ENCODE measurements around the gene RTBDN.

- no peak for TF ChIP-seq EZH2phosphoT487 (IDR thresholded peaks at IDR 0.05; ENCODE audit: borderline replicate concordance, low read length)
- TF ChIP-seq, protein P1, sequence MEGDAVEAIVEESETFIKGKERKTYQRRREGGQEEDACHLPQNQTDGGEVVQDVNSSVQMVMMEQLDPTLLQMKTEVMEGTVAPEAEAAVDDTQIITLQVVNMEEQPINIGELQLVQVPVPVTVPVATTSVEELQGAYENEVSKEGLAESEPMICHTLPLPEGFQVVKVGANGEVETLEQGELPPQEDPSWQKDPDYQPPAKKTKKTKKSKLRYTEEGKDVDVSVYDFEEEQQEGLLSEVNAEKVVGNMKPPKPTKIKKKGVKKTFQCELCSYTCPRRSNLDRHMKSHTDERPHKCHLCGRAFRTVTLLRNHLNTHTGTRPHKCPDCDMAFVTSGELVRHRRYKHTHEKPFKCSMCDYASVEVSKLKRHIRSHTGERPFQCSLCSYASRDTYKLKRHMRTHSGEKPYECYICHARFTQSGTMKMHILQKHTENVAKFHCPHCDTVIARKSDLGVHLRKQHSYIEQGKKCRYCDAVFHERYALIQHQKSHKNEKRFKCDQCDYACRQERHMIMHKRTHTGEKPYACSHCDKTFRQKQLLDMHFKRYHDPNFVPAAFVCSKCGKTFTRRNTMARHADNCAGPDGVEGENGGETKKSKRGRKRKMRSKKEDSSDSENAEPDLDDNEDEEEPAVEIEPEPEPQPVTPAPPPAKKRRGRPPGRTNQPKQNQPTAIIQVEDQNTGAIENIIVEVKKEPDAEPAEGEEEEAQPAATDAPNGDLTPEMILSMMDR (IDR thresholded peaks at IDR 0.05; ENCODE audit: low read depth, low read length, poor library complexity, severe bottlenecking) = peak; percentile 39
Measured at GRCh38 chr19:12779162-12779993, 55.0 kb downstream of the RTBDN start.
